ENCODE measurements around the gene LIX1L. TPM values are rescaled to one million over a fixed set of nuclear protein-coding genes. Genes with fewer than 3 reads are reported as not detected.

Gene LIX1L
- total and polyA plus RNA-seq, 10 donors: 11.0 to 52.9 (median 36.3) TPM

DNA sequence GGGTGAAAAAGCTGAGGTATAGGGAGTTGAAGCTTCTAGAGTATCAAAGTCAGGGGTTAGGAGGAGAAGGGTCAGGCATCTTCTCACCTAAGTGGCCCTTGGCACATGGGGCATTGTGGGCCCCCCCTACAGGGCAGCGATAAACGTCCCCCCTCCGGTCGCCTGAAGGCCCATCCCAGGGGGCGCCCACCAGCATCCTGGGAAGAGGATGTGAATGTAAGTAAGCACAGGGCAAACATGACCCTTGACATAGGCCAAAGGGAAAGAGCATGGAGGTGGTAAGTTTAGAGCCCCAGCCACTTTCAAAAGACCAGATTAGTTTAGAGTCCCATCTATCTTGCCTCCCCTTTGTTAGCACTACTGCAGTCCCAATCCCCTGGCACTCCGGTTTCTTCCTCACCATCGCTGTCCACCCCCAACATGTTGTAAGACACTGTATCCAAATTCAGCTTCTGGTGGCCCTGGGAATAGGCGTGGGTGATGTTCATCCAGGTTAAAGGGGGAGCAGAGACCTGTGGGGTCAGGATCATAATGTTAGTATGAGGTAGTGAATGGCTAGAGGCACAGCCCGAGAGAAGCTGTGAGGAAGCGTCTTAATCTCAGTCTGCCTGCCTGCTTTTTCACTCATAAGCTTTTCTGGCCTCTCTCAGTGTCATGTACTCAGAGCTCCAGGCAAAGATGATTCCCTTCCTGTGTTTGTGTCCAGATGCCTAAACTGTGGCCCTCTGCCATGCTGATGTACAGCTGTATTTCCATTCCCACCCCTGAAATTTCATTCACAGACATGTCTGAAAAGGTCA lies 50.7 kb downstream of the LIX1L start:
- H3K36me3 ChIP-seq: peaks cover 0 to 19% (median 16%) of the 10 kb centered on the region in 6 donors
- intact Hi-C loops (cut with DNase I; ENCODE audit: low total_unique reads): no loop called here
- H3K27me3 ChIP-seq (replicated peaks in 1 of 7): no peaks in the 10 kb centered on the region
- no peak for TF ChIP-seq POLR2AphosphoS5 (IDR thresholded peaks at IDR 0.05)
- TF ChIP-seq POLR2A (IDR thresholded peaks at IDR 0.05): no peak
- no peak for TF ChIP-seq CTCF (IDR thresholded peaks at IDR 0.05 in 8 of 11, conservative IDR thresholded peaks at IDR 0.05 in 3 of 11)
- no peak overlapping the region for H3K27ac ChIP-seq
- 81 to 91% (median 85%) methylated on average over 8 to 10 of the region's 10 CpGs for WGBS, 5 donors
- H3K4me1 ChIP-seq: peaks cover 0 to 10% (median 5%) of the 10 kb centered on the region in 6 donors
- no peak overlapping the region for H3K4me3 ChIP-seq
- H3K9me3 ChIP-seq: no peaks in the 10 kb centered on the region
- DNase-seq: no peak

DNA sequence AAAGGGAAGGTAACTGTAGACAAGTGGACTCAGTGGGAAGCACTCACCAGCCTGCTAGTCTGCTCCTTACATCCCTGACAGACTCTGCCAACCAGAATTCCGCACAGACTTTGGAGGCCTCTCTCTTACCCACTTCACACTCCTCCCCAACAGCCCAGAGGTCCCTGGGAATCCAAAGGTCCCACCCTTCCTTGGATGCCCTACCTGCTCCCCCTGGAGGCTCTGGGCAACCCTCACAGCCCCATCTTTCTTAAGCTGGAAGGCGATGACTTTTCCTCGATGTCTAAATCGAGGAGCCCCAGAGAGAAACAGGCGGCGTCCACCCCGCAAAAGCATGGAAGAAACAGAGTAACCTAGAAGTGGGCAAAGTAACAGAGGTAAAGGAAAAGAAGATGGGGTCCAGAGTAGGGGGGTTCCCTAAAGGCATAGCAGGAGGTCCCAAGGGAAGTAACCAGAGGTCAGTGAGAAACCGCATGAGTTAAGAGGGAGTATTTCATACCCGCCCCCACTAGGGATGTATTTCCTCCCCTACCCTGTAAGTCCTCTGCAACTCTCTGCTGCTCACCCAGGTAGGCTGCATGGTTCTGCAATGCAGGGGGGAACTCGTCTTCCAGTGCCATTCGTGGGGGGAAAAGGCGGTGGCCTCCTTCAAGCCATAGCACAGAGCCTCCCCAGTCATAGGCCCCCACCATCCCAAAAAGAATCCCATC lies 56.4 kb downstream of the LIX1L start:
- WGBS, 5 donors: 86 to 96% (median 90%) methylated on average over 12 of the region's 12 CpGs
- H3K36me3 ChIP-seq: peaks cover 0 to 6% (median 0%) of the 10 kb centered on the region in 6 donors
- no peak for TF ChIP-seq CTCF (IDR thresholded peaks at IDR 0.05 in 8 of 11, conservative IDR thresholded peaks at IDR 0.05 in 3 of 11)
- no peak for TF ChIP-seq POLR2A (IDR thresholded peaks at IDR 0.05)
- no peak for TF ChIP-seq POLR2AphosphoS5 (IDR thresholded peaks at IDR 0.05)
- no peak for DNase-seq
- H3K27me3 ChIP-seq (replicated peaks in 1 of 7): no peaks in the 10 kb centered on the region
- no peak overlapping the region for H3K4me3 ChIP-seq
- H3K4me1 ChIP-seq: no peaks in the 10 kb centered on the region
- H3K9me3 ChIP-seq: no peaks in the 10 kb centered on the region
- intact Hi-C loops (cut with DNase I; ENCODE audit: low total_unique reads): no loop called here
- no peak overlapping the region for H3K27ac ChIP-seq

- intact Hi-C loops (cut with DNase I; ENCODE audit: low total_unique reads): no loop called here
- no peak for TF ChIP-seq POLR2AphosphoS5 (IDR thresholded peaks at IDR 0.05)
- no peak for TF ChIP-seq CTCF (IDR thresholded peaks at IDR 0.05 in 8 of 11, conservative IDR thresholded peaks at IDR 0.05 in 3 of 11)
- no peak for TF ChIP-seq POLR2A (IDR thresholded peaks at IDR 0.05)
- WGBS, 5 donors: 84 to 99% (median 91%) methylated on average over 5 of the region's 5 CpGs
These were observed 59.1 kb downstream of the LIX1L start for GRCh38 chr1:145898756-145899155.

GRCh38 chr1:145897969-145898368 lies 59.8 kb downstream of the LIX1L start:
- H3K4me3 ChIP-seq: no peak overlapping the region
- peaks cover 0 to 6% (median 0%) of the 10 kb centered on the region in 6 donors for H3K36me3 ChIP-seq
- DNase-seq: no peak
- no peak overlapping the region for H3K27ac ChIP-seq
- no peak for TF ChIP-seq POLR2A (IDR thresholded peaks at IDR 0.05)
- no peak for TF ChIP-seq POLR2AphosphoS5 (IDR thresholded peaks at IDR 0.05)
- TF ChIP-seq CTCF (IDR thresholded peaks at IDR 0.05 in 8 of 11, conservative IDR thresholded peaks at IDR 0.05 in 3 of 11): no peak
- H3K9me3 ChIP-seq: no peaks in the 10 kb centered on the region
- no peaks in the 10 kb centered on the region for H3K27me3 ChIP-seq (replicated peaks in 1 of 7)
- intact Hi-C loops (cut with DNase I; ENCODE audit: low total_unique reads): no loop called here
- H3K4me1 ChIP-seq: peaks cover 0 to 3% (median under 1%) of the 10 kb centered on the region in 6 donors
- 72 to 95% (median 76%) methylated on average over 1 of the region's 1 CpG for WGBS, 5 donors

More at GRCh38 chr1:145898756-145899155, 59.1 kb downstream of the LIX1L start:
- Histone ChIP-seq H3K4me3 (no peak overlapping the region), H3K9me3 (no peaks in the 10 kb centered on the region), H3K27me3 (replicated peaks in 1 of 7) (no peaks in the 10 kb centered on the region), H3K4me1 (no peaks in the 10 kb centered on the region), H3K36me3 (peaks cover 0 to 6% (median 0%) of the 10 kb centered on the region in 6 donors), H3K27ac (no peak overlapping the region)
- DNase-seq: no peak

Data from spleen (tissue), 11 donors.